Endothelial cell of hepatic sinusoid (primary cell): Measurements from ENCODE around the gene MRPL12.

Experiments
- in situ Hi-C: cut with HindIII; loops from 2 replicates; pipeline ENCODE4 v1.10.0; 2017; ENCODE audit warnings: low sequenced_read_pairs

Gene MRPL12

DNA sequence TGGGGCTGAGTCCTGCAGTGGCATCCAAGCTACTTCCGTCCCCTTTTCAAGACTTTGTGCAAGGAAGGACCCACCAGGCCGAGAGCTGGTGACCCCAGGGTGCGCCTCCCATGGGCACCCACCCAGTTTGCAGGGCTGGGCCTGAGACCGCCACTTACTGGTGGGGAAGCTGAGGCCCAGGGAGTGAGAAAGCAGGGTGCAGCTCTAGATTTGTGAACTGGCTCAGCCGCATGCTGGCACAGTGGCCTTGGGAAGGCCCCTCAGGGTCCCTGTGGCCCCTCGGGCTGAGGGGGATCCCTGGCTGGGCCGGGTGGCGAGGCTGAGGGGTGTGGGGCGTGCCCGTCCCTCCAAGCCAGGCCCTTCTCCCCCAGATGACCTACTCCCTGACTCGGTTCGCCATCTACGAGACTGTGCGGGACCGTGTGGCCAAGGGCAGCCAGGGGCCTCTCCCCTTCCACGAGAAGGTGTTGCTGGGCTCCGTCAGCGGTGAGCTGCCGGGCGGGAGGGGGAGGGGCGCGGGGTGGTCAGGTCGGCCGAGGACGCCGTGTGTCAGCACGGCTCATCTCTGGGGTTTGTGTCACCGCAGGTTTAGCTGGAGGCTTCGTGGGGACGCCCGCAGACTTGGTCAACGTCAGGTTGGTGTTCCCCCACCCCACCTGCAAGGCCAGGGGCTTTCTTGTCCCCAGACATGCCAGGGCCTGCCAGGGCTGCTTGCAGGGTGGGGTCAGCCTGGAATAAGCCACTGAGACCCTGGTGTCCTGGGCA is 12.1 kb downstream of the MRPL12 start:
- in situ Hi-C loops, result no loop called here

DNA sequence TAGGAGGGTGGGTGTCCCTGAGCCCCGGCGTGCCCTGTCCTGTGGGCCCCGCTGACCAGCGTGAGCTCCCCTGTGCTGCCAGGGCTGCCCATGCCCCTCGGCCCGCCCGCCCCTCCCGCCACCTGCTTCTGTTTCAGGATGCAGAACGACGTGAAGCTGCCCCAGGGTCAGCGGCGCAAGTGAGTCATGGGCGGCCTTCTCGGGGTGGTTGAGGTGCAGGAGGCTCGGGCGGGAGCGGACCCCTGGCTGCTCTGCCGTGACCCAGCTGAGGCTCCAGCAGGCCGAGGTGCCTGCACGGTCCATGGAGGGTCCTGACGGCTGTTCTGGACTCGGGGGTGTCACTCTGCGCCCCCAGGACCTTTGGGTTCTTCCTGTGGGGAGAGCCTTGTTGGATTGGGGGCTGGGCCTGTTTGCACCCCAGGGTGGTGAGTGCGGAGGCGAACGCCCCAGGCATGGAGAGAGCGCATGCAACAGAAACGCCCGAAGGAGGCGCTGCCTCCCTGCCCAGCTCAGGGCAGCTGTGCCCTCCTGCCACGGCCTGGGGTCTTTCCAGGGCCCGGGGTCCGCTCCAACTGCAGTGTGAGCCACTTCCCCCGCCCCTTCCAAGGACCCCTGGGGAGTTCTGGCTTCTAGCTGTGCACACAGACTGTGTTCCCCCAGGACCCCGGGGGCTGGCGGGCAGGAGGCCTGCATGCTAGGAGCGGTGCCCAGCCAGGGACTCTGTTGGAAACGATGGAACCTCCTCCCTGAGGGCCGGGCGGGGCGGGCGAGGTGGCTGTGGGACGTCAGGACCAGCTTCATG is 12.9 kb downstream of the MRPL12 start:
- in situ Hi-C loops, result no loop called here

DNA sequence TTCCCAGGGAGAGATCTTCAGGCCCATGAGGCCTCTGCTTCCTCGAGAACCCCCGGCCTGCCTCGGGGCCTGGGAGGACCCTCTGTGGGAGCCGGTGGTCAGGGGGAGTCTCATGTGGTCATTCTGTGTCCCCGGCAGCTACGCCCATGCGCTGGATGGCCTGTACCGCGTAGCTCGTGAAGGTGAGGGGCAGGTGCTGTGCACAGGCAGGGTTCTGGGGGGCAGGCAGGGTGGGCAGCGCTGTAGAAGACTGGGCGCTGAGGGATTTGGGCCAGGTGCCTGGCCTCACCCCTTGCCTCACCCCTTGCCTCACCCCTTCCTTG is 13.5 kb downstream of the MRPL12 start:
- in situ Hi-C loops, result no loop called here

DNA sequence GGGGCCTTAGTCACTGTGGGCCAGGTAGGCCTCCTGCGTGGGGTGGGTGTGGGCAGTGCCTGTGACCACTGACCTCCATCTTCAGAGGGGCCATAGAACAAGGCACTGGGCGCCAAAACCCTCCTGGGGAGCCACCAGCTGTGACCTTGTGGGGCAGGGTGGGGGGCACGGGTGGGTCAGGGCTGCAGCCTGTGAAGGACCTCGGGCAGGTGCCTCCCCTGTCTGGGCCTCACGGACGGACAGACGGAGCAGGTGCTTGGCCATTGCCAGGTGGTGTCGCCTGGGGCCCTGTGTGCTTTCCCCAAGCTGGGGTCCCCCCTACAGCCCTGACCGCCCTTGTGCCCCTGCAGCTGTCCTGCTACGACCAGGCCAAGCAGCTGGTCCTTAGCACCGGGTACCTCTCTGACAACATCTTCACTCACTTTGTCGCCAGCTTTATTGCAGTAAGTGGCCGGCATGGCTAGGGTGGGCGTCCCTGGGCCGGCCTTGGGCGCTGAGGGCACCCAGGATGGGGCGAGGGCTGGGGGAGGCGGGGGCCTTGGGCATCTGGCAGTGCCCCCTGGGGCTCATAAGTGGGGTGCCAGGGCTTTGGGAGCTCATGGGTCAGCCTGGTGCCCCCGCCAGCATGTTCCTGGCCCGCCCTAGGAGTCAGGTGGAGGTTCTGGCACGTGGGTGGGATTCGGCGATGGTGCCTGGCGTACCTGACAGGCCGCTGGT is 14.0 kb downstream of the MRPL12 start:
- in situ Hi-C loops, result no loop called here

DNA sequence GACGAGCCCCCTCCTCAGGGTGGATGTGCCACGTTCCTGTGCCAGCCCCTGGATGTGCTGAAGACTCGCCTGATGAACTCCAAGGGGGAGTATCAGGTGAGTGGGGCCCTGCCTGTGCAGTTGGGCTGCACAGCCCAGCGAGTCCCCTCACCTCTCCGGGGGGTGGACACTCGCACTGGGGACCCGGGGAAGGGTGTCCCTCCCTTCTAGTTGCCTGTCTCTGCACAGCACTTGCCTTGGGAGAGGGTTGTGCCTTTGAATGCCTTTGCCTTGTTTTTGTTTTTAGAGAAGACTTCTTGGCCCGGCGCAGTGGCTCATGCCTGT is 14.6 kb downstream of the MRPL12 start:
- in situ Hi-C loops, result no loop called here

DNA sequence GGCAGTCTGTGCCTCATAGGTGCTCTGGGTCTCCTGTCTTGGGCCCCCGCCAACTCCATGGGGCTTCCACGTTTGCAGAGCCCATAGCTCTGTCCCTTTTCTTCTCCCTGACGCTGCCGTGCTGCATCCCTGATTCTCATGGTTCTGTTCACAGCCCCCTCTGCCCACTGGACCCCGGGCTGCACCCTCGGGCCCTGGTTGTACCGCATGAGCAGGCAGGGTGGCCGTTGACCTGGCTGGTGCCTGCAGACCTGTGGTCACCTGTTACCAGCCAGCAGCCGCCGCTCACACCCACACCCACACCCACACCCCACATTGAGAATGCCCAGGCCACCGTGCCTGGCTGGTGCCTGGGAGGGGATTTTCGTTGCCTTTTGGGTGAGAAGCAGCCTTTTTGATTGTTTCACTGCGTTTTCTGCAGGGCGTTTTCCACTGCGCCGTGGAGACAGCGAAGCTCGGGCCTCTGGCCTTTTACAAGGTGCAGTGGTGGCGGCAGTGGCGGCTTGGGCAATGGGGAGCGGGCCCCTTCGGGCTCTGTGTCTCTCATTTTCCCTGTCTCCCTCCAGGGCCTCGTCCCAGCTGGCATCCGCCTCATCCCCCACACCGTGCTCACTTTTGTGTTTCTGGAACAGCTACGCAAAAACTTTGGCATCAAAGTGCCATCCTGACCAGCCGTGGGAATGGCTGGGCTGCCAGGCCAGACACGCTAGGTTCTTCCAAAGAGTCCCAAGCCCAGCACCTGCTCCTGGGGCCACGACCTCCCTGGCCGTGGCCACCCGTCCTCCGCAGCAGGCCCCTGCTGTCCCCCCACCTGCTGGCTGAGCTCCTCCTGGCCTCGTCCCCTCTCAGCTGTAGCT is 16.5 kb downstream of the MRPL12 start:
- in situ Hi-C loops, result no loop called here

DNA sequence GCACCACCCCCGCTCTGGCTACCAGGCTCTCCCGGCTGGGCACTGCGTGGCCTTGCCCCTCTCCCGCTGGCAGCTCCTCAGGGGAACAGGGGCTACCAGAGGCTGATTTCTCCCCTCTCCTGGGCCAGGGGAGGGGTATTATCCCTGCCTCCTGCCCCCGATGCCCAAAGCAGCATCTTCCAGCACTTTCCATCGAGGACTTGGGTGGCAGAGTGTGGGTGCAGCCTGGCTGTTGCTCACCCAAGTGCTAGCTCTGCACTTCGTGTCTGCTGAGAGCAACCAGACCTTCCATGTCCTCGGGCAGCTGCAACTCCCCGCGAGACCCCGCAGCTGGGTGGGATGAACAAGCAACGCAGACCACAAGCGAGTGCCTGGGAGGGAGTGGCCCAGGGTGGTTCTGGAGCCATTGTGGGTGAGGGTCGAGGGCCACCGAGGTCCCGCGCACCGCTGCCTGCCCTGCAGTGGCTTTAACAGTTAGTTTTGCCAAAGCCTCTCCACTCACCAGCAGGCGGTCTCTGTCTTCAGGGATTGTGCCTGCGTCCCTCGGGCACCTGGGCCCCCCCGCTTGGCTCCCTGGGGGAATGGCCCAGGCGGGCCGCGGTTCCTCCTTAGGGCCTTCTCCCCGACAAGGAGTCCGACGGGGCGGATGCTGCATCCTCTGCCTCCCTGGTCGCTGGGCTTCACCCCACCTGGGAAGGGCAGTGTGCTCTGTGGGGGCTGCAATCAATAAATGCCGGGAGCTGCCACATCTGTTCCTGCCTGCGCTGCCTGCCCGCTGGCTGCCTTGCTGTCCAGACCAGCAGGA is 17.3 kb downstream of the MRPL12 start:
- in situ Hi-C loops, result no loop called here

DNA sequence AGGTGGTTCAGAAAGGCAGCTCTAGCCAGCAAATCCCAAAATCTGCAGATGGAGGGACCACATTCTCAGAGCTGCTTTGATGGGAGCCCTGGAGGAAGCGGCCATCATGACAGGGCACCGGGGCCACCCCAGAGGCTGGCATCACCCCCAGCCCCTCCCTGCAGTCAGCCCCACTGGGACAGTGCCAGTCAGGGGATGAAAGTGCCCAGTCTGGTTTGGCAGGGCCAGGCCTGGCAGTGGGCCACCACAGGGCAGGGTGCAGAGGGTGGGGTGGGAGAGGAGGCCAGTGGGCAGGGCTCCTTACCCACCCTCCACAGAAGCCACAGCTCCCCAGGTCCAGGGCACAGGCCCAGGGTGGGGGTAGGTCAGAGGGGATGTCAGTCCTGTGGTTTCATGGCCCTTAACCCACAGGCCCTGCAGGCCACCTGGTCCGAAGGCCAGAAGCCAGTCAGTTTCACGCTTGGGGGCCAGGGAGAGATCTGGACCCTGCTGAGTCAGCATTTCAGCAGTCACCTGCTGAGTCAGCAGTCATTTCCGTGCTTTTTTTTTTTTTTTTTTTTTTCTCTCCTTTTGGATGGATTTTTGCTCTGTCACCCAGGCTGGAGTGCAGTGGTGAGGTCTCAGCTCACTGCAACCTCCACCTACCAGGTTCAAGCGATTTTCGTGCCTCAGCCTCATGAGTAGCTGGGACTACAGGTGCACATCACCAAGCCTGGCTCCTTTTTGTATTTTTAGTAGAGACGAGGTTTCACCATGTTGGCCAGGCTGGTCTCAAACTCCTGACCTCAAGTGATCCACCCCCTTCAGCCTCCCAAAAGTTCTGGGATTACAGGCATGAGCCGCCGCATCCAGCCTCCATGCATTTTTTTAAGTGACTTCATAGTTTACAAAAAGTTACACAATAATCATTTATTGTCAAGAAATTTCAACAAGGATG is 19.3 kb downstream of the MRPL12 start:
- in situ Hi-C loops, result no loop called here

DNA sequence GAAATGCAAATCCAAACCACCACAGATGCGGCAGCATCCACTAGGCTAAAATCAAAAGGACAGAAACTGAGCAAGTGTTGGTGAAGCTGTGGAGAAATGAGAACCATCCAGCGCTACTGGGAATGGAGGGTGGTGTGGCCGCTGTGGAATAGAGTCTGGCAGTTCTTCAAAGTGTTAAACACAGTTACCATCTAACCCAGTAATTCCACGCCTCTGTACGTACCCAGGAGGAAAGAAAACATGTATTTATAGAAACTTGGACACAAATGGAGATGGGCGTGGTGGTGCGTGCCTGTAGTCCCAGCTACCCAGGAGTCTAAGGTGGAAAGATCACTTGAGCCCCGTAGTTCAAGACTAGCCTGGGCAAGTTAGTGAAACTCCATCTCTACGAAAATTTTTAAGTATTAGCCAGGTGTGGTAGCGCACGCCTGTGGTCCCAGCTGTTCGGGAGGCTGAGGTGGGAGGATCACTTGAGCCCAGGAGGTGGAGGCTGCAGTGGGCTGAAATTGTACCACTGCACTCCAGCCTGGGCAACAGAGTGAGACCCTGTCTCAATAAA is 20.6 kb downstream of the MRPL12 start:
- in situ Hi-C loops, result no loop called here

DNA sequence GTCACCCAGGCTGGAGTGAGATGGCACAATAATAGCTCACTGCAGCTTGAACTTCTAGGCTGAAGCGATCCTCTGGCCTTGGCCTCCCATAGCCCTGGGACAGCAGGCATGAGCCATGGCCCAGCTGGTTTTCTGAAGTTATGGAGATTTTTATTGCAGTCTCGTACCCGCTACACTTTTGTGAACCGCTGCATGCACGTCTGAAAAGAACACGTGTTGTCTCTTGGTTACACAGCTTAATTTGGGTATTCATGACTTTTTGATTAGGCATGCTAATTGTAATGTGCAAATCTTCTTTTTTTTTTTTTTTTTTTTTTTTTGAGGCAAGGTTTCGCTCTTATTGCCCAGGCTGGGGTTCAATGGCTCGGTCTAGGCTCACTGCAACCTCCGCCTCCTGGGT is 22.3 kb downstream of the MRPL12 start:
- in situ Hi-C loops, result no loop called here

DNA sequence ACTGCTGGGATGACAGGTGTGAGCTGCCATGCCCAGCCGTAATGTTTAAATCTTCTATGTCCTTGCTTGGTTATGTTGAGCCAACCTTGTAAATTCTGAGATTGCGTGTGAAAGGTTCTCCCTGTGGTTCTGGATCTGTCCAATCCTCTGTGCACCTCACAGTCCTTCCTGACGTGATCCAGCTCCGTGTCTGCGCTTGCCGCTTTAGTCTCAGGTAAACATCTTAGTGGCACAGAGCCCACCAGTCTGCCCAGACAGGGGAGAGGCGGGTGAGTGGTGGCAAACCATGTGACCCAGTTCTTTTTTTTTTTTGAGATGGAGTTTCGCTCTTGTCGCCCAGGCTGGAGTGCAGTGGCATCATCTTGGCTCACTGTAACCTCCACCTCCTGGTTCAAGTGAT is 22.8 kb downstream of the MRPL12 start:
- in situ Hi-C loops, result no loop called here

DNA sequence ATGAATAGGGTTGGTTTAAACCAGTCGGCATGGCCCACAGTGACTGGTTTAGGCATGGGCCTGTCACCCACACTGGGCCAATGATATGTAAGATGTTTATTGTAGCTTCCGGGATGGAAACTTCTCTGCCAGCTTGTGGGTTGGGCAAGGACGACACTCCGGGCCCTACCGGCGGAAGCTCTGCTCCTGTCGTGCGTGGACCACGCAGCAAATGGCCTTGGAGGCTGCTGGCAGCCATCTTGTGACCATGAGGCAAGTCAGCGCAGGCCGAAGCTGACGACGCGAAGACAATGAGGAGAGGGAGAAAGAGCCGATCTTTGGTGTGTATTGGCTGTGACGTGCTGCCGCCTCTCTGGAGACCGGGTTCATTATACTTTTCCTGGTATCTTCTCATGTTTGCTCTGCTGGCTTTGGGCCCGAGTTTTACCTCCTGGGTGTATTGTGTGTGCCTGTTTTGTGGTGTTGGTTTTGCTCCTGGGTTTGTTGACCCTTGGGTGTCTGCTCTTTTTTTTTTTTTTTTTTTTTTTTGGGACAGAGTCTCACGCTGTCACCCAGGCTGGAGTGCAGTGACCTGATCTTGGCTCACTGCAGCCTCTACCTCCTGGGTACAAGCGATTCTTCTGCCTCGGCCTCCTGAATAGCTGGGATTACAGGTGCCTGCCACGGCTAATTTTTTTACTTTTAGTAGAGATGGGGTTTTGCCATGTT is 24.3 kb downstream of the MRPL12 start:
- in situ Hi-C loops, result no loop called here

DNA sequence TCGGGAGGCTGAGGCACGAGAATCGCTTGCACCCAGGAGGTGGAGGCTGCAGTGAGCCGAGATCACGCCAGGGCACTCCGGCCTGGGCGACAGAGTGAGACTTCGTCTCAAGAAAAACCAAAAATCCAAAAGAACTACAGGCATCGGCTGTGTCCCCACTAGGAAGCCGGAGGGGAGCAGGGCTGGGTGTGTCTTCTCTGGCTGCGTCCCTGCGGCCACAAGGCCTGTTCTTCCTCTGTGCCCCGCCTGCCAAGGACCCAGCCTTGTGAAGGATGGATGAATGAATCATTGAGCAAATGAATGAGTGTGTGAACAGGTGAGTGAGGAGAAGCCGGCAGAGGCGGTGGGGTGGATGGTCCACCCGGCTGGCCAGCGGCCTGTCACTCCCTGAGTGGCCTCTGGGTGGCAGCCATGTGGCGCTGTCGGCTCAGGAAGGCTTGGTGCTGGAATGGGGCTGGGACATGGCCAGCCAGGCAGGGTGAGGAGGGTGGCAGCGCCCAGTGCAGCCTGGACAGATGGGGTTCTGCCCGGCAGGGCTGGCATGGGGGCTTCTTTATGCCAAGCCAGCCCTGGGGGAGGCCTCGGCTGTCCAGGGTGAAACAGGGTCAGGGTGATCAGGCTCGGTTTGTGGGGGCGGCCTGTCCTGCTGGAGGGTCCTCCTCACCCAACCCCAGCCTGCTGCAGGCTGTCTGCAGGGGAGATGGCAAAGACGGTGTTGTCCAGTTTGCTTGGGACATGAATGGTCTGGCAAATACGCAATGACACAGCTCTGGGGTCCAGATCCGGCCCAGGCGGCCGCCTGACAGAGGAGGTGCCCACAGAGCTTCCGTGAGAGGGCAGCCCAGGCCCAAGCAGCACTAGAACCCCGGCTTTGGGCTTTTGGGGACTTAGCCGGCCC is 30.6 kb downstream of the MRPL12 start:
- in situ Hi-C loops, result no loop called here

DNA sequence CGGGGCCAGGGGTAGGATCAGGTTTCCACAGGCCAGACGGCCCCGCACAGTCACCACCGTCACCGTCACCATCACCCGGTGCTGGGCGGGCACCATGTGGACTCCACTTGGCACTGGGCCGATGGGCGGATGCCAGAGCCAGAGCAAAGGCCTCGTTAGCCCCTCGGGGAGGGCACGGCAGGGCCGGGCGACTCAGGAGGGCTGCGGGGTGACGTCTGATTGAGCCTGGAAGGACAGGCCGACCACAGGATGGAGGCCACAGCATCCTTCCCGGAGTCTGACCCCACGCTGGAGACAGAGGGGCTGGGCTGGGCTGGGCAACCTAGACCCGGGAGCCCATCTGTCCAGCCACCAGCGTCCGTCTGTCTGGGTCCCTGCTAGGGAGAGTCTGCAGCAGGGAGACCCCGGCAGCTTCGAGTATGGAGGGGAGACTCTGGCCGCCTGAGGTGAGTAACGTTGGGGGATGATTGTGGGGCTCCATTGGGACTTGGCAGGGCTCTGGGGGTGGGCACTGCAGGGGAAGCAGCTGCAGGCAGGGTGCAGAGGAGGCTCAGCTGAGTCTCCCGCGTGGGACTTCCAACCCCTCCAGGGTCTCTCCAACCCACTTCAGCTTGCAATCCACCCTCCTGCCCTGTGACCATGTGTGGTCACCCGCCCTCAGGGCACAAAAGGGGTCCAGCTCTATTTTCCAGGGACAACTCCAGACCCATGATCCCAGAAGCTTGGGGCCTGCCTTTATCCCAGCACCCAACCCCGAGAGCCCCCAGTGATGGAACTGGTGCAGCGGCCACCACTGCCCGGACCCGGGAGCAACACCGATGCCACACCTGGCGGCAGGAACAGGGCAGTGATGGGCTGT is 31.5 kb downstream of the MRPL12 start:
- in situ Hi-C loops, result no loop called here

DNA sequence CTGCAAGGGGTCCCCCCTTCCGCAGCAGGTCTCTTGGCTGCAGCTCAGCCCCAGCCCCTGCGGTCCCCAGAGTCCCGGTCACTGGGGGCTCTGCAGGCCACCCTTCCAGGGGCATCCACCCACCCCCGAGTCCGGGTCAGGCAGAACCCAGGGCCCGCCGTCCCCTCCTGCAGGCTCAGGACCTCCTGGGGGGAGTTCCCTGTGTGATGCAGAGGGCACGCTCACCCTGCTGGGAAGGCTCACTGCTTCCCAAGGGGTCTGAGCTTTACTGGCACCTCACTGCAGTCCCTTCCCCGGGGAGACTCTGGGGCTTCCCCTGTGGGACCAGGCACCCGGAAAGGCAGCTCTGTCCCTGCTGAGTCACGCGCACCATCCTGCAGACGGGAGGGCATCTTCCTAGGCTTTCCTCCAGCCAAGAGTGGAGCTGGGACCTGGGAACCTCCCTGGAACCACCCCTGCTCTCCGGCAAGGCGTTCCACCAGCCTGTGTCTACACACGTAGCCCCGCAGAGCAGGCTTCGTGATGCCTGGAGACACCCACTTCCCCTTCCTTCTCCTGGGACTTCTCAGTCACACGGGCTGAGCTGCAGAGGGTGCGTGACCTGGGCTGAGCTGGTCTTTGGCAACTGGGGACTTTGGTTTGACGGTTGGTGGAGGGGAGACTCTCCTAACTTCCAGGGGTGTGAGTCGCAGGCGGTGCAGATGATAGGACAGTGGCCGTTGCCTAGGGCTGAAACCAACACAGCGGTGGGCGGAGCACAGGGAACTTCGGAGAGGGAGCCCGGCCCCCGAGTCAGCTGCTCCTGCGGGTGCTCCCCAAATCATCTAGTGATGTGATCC is 32.3 kb downstream of the MRPL12 start:
- in situ Hi-C loops, result no loop called here
